ENCODE data around the gene LYRM4.

The LYRM4 gene

DNA sequence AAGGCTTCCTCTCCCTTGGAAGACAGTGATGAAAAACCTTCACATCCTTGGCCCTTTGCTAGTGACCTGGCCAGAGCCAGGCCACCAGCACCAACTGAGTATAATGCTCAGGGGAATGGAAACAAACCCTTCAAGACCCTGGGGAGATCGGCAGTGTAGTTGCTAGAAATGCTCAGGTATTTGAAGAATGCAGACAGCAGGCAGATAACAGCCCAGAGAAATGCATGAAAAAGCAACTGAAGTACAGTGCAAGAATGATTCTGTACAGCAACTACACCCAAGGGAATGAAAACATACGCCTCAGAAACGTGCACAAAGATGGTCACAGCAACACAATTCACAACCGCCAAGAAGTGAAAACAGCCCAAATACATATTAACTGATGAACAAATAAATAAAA lies 134.5 kb downstream of the LYRM4 start:
- Histone ChIP-seq H3K4me1 (ENCODE audit: insufficient read depth, poor library complexity, severe bottlenecking) (peaks cover 18% of the 10 kb centered on the region), H3K27ac (ENCODE audit: poor library complexity, severe bottlenecking) (peak overlapping the region; percentile 55), H3K27me3 (ENCODE audit: insufficient read depth, poor library complexity, severe bottlenecking) (no peaks in the 10 kb centered on the region), H3K4me3 (ENCODE audit: severe bottlenecking) (no peak overlapping the region), H3K36me3 (ENCODE audit: low read depth) (no peaks in the 10 kb centered on the region), H3K9me3 (ENCODE audit: severe bottlenecking) (no peaks in the 10 kb centered on the region)
- DNase-seq (ENCODE audit: low spot score) (no peak), ATAC-seq (ENCODE audit: low read depth) (no peak)
- no peak for TF ChIP-seq CTCF (IDR thresholded peaks at IDR 0.05; ENCODE audit: poor library complexity, severe bottlenecking)

GRCh38 chr6:5125152-5126006 lies 135.4 kb downstream of the LYRM4 start:
- H3K27me3 ChIP-seq (ENCODE audit: insufficient read depth, poor library complexity, severe bottlenecking): no peaks in the 10 kb centered on the region
- DNase-seq (ENCODE audit: low spot score) (no peak), ATAC-seq (ENCODE audit: low read depth) (peak; percentile 86)

DNA sequence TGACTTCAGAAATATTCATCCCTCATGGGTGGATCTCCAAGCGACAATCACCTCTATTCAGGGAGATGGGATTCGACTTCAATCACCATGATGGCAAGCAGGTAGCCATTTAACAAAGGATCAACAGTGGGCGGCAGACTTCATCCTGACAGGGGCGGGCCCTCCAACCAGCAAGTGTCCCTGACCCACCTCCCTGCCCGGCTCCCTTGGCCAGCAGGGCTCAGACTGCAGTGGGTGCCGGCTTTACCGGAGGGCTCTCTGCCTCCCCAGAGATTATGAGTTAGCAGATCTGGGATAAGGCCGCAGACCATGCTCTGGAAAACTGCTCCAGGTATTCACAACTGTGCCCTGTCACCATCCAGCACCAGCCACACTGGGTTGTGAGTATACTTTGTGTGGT lies 136.2 kb downstream of the LYRM4 start:
- ATAC-seq (ENCODE audit: low read depth): no peak

More at GRCh38 chr6:5125152-5126006, 135.4 kb downstream of the LYRM4 start:
- H3K4me3 ChIP-seq (ENCODE audit: severe bottlenecking): no peak overlapping the region
- H3K36me3 ChIP-seq (ENCODE audit: low read depth): no peaks in the 10 kb centered on the region
- H3K4me1 ChIP-seq (ENCODE audit: insufficient read depth, poor library complexity, severe bottlenecking): peaks cover 18% of the 10 kb centered on the region
- H3K27ac ChIP-seq (ENCODE audit: poor library complexity, severe bottlenecking): peak overlapping the region; percentile 55
- no peaks in the 10 kb centered on the region for H3K9me3 ChIP-seq (ENCODE audit: severe bottlenecking)
- no peak for TF ChIP-seq CTCF (IDR thresholded peaks at IDR 0.05; ENCODE audit: poor library complexity, severe bottlenecking)

GRCh38 chr6:5123296-5124143 lies 137.2 kb downstream of the LYRM4 start:
- no peak overlapping the region for H3K27ac ChIP-seq (ENCODE audit: poor library complexity, severe bottlenecking)

More for the DNA sequence above, 136.2 kb downstream of the LYRM4 start:
- DNase-seq (ENCODE audit: low spot score): no peak
- Histone ChIP-seq H3K27me3 (ENCODE audit: insufficient read depth, poor library complexity, severe bottlenecking) (no peaks in the 10 kb centered on the region), H3K9me3 (ENCODE audit: severe bottlenecking) (no peaks in the 10 kb centered on the region), H3K27ac (ENCODE audit: poor library complexity, severe bottlenecking) (peak overlapping the region; percentile 55), H3K4me1 (ENCODE audit: insufficient read depth, poor library complexity, severe bottlenecking) (peaks cover 18% of the 10 kb centered on the region), H3K36me3 (ENCODE audit: low read depth) (no peaks in the 10 kb centered on the region), H3K4me3 (ENCODE audit: severe bottlenecking) (no peak overlapping the region)
- TF ChIP-seq CTCF (IDR thresholded peaks at IDR 0.05; ENCODE audit: poor library complexity, severe bottlenecking): no peak

More at GRCh38 chr6:5123296-5124143, 137.2 kb downstream of the LYRM4 start:
- no peak for DNase-seq (ENCODE audit: low spot score)
- Histone ChIP-seq H3K4me1 (ENCODE audit: insufficient read depth, poor library complexity, severe bottlenecking) (peaks cover 18% of the 10 kb centered on the region), H3K27me3 (ENCODE audit: insufficient read depth, poor library complexity, severe bottlenecking) (no peaks in the 10 kb centered on the region), H3K9me3 (ENCODE audit: severe bottlenecking) (no peaks in the 10 kb centered on the region), H3K36me3 (ENCODE audit: low read depth) (no peaks in the 10 kb centered on the region), H3K4me3 (ENCODE audit: severe bottlenecking) (no peak overlapping the region)
- TF ChIP-seq CTCF (IDR thresholded peaks at IDR 0.05; ENCODE audit: poor library complexity, severe bottlenecking): no peak
- ATAC-seq (ENCODE audit: low read depth): no peak

Data from RWPE2 (cell line).